EL (cell line): ENCODE data around the gene IFIT1B.
A peak's percentile ranks its signal among the peaks of the same experiment; 100 is the strongest.

Experiments
- DNase-seq: peaks from one replicate; pipeline ENCODE4 v3.0.0-alpha.2; 2016

The IFIT1B gene

GRCh38 chr10:89414146-89414878 lies 36.5 kb downstream of the IFIT1B start, which contains the start of gene IFIT5:
TSS of gene IFIT5 (plus strand) at chr10:89414568. CDS start at chr10:89414799, 231 bp downstream.
- DNase-seq: peak; percentile 85

GRCh38 chr10:89414879-89415821 lies 37.3 kb downstream of the IFIT1B start:
- peak; percentile 65 for DNase-seq

- no peak for DNase-seq
Measured at GRCh38 chr10:89416465-89416864, 38.6 kb downstream of the IFIT1B start.

- DNase-seq: no peak
Measured at GRCh38 chr10:89419548-89419947, 41.7 kb downstream of the IFIT1B start.

DNA sequence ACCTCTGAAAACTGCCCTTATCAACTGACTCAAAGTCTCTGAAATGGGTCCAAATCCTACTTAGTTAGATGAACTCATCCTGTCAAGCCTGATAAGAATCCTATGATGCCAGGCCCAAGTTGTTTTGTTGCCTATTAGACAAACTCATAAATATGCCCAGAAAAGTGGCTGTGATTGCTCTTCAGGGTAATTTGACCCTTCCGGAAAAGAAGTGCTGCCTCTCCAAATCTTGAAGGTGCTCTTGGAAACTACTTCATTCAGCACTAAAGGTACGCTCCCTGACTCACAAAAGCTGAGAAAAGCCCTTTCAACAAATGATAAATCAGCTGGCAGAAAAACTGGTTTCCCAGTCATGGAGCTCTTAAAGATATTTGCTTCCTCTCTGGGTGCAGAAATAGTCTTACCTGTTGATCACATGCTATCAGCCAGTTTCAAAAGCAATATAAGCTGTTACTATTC lies 43.2 kb downstream of the IFIT1B start:
- no peak for DNase-seq

DNA sequence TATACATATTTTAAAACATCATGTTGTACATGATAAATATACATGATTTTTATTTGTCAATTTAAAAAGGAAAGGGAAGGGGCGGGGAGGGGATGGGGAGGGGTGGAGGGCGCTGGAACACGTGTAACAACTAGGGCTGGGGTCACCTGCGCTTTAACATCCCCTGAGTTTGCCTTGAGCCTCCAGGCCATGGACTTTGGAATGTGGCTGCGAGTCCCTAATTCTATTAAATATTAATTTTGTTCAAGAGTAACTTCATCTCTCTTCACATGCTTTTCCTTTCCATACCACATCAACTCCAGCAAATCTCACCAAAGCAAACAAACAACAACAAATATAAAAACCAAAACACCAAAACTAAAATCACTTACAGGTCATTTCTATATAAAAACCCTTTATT lies 47.1 kb downstream of the IFIT1B start:
- no peak for DNase-seq

DNA sequence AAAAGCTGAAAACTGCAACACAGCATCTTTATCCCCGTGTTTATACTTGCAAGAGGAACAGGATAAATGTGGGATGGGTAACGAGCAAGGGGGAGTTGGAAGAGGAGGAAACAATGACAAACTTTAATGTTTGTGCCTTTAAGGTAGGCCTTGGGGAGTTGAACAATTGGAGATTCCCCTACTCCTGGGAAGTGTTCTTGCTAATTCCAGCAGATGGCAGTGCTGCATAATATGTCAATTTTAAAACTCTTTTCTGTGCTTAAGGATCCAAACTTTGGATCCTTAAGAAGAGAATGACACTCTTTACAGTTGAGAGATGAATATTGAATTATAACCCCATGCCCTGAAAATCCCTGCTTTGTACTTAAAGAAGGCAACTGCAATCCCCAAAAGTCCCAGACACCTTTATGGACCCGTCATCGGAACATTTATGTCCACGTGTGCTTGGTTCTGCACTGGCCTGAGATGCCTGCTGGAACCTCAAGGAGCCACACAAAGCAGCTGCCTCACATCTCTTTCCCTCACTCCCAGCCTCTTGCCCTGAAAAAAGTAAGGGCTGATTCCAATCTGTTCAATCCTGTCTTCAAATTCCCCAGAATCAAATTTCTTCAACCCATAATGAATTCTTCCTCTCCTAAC lies 48.5 kb downstream of the IFIT1B start:
- peak; percentile 66 for DNase-seq

GRCh38 chr10:89427629-89428028 lies 49.8 kb downstream of the IFIT1B start:
- DNase-seq: peak; percentile 82

- no peak for DNase-seq
Measured at GRCh38 chr10:89428877-89429276, 51.0 kb downstream of the IFIT1B start.

DNA sequence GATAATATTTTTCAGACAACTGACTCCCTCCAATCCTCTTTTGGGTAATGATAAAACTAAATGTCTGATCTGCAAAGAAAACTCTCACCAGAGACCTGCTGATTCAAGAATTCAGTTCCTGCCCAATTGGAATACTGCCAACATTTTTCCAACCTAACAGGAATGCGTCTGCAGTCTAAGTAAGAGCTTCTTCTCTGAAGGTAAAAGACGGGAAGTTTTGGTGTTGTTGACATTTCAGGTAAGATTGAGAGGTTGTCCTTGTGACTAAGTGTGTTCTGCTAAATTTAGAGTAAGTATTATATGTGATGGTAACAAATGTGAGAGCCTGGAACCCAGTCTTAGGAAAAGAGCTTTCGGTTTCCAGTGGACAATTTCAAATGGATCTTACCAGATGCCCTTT lies 54.1 kb downstream of the IFIT1B start:
- peak; percentile 69 for DNase-seq
